Smooth muscle cell (in vitro differentiated cells): ENCODE measurements around the gene TBC1D25. TPM values are rescaled to one million over a fixed set of nuclear protein-coding genes. Genes with fewer than 3 reads are reported as not detected.
"Not testable (repeated sequence)": the region's sequence is repeated elsewhere in the genome, so short reads cannot be mapped to it uniquely, and the experiment has no call there.

Source experiments
- DNase-seq: peaks from one replicate; lab custom pipeline; 2025; ENCODE audit not compliant: unreplicated experiment; lab: John Stamatoyannopoulos, UW
- H2AFZ ChIP-seq: fragments of 200-600 bp; sonication (generic); 2 replicates; pipeline ENCODE4 v1.6.0; 2016; ENCODE audit warnings: antibody characterized with exemption, low read depth, mild to moderate bottlenecking
- H3F3A ChIP-seq: fragments of 200-600 bp; sonication (generic); 2 replicates; pipeline ENCODE4 v1.6.0; 2017; ENCODE audit warnings: antibody characterized with exemption, low read depth
- H3K27ac ChIP-seq: fragments of 200-600 bp; sonication (generic); 2 replicates; pipeline ENCODE4 v1.5.1; 2016; ENCODE audit warnings: low read depth, mild to moderate bottlenecking
- H3K27me3 ChIP-seq: fragments of 200-600 bp; sonication (generic); 2 replicates; pipeline ENCODE4 v1.6.1; 2016; ENCODE audit warnings: low read depth, mild to moderate bottlenecking
- H3K36me3 ChIP-seq: fragments of 200-600 bp; sonication (generic); 2 replicates; pipeline ENCODE4 v1.5.1; 2016; ENCODE audit warnings: low read depth
- H3K4me1 ChIP-seq: fragments of 200-600 bp; sonication (generic); 2 replicates; pipeline ENCODE4 v1.5.1; 2016; ENCODE audit warnings: low read depth
- H3K4me2 ChIP-seq: fragments of 200-600 bp; sonication (generic); 2 replicates; pipeline ENCODE4 v1.6.0; 2016; ENCODE audit warnings: mild to moderate bottlenecking
- H3K4me3 ChIP-seq: fragments of 200-600 bp; sonication (generic); 2 replicates; pipeline ENCODE4 v1.5.1; 2016; ENCODE audit warnings: mild to moderate bottlenecking
- H3K79me2 ChIP-seq: fragments of 200-600 bp; sonication (generic); 2 replicates; pipeline ENCODE4 v1.6.0; 2016; ENCODE audit warnings: low read depth, mild to moderate bottlenecking
- H3K9ac ChIP-seq: fragments of 200-600 bp; sonication (generic); 2 replicates; pipeline ENCODE4 v1.6.0; 2016; ENCODE audit warnings: low read depth
- H3K9me3 ChIP-seq: fragments of 200-600 bp; sonication (generic); replicated peaks from 2 replicates; pipeline ENCODE4 v1.5.1; 2016; ENCODE audit warnings: low read depth
- H4K20me1 ChIP-seq: fragments of 200-600 bp; sonication (generic); 2 replicates; pipeline ENCODE4 v1.6.0; 2016; ENCODE audit warnings: low read depth
- WGBS: methylation state at CpG from one replicate; pipeline ENCODE4 v1.1.7; 2016; ENCODE audit warnings: low lambda C conversion rate; 5-methylcytosine and 5-hydroxymethylcytosine counted together
- polyA plus RNA-seq: library from polyadenylated mRNA; unstranded; fragments of >200 nt; fragmentation: Nextera tagmentation; extraction: Ambion mirVana; gene quantifications from 2 replicates; pipeline ENCODE4 v1.2.1, GENCODE V29; 2016
- total RNA-seq: library from RNA; depleted of rRNA; stranded (reverse); fragments of >200 nt; gene quantifications from 2 replicates; pipeline ENCODE4 v1.2.3, GENCODE V29; 2014
- TF ChIP-seq, protein P1 (sequence below): fragments of 200-600 bp; sonication (generic); IDR thresholded peaks from 2 replicates; pipeline ENCODE4 v1.5.1; 2017; ENCODE audit warnings: borderline replicate concordance, mild to moderate bottlenecking, antibody characterized with exemption; ENCODE audit not compliant: insufficient read depth, poor library complexity, severe bottlenecking

TBC1D25 gene
- total and polyA plus RNA-seq, 2 experiments from 2014 or later, result 3.8 to 9.7 TPM

DNA sequence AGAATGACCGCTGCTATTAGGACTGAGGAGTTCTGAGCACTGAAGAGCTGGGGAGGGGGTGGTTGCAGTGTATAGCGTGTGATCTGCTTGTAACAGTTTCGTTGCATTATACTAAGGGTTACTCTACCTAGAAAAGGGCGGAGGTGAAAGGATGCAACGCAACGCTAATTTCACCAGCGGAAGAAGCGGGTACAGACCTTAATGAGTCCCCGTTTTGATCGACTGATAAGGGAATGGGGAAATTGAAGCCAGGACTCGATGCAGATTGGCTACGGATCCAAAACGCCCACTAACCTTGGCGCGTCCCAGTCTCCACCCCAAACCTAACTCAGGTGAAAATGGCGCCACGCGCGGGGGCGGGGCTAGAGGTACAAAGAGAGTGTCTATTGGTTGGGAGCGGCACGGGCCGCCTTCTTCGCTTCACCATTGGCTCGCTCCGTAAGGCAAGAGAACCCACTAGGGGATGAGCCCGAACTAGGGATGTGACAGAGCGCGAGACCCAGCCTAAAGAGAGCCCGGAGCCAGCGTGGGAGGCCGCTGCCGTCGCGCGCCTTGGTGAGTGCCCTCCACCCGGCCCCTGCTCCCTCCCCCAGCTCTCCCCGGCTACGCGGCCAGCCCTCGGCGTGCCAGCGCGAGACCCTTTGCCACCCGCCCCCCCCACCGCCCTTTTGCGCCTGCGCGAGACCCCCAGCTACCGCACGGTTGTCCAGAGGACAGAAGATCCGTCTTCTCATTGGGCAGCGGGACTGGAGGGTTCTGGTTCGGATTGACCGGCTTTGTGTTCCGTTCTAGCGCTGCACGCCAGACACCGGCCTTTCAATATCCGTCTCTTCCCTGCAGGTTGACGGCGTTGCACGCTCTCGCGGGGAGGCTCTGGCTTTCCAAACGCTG, 17.9 kb upstream of the TBC1D25 start, which contains the start of gene EBP:
Gene EBP, plus strand, starts transcription at position 456 of the 891 bp plus-strand sequence. CDS start 1,964 bp downstream, outside the sequence.
- peaks cover 6% of the 10 kb centered on the region for H3K79me2 ChIP-seq
- TF ChIP-seq, protein P1, sequence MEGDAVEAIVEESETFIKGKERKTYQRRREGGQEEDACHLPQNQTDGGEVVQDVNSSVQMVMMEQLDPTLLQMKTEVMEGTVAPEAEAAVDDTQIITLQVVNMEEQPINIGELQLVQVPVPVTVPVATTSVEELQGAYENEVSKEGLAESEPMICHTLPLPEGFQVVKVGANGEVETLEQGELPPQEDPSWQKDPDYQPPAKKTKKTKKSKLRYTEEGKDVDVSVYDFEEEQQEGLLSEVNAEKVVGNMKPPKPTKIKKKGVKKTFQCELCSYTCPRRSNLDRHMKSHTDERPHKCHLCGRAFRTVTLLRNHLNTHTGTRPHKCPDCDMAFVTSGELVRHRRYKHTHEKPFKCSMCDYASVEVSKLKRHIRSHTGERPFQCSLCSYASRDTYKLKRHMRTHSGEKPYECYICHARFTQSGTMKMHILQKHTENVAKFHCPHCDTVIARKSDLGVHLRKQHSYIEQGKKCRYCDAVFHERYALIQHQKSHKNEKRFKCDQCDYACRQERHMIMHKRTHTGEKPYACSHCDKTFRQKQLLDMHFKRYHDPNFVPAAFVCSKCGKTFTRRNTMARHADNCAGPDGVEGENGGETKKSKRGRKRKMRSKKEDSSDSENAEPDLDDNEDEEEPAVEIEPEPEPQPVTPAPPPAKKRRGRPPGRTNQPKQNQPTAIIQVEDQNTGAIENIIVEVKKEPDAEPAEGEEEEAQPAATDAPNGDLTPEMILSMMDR, result no peak
- H3K27me3 ChIP-seq, result no peaks in the 10 kb centered on the region
- peak within 1 kb of the TSS; percentile 88 for H3K4me2 ChIP-seq
- peak within 1 kb of the TSS; percentile 59 for H3K4me3 ChIP-seq
- H3K27ac ChIP-seq, result no peak within 1 kb of the TSS
- no peaks in the 10 kb centered on the region for H3F3A ChIP-seq
- DNase-seq, result peak; percentile 24
- H2AFZ ChIP-seq, result peak within 1 kb of the TSS; percentile 56
- 36% methylated on average over 56 of the region's 66 CpGs for WGBS
- no peaks in the 10 kb centered on the region for H3K4me1 ChIP-seq
- H3K9ac ChIP-seq, result peak within 1 kb of the TSS; percentile 59
- no peaks in the 10 kb centered on the region for H3K9me3 ChIP-seq
- no peaks in the 10 kb centered on the region for H4K20me1 ChIP-seq
- no peaks in the 10 kb centered on the region for H3K36me3 ChIP-seq

DNA sequence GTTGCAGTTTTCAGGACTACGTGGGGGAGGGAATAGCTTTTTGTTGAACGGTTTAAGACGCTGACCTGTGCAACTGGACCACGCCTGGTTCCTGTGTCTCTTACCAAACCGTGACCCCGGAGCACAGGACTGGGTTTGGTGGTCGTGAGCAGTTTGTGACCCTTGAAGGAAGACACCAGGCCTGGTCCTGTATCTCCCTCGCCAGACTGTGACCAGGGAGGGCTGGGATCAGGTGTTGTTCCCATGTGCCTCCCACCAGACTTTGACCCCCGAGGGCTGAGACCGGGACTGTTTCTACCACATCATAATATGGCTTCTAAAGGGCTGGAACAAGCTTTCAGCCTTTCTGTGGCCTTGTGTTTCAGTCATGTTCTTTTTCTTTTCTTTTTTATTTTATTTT, 17.2 kb upstream of the TBC1D25 start:
- H3K27ac ChIP-seq, result no peak overlapping the region
- WGBS, result 29% methylated on average over 10 of the region's 10 CpGs
- H3K27me3 ChIP-seq, result no peaks in the 10 kb centered on the region
- TF ChIP-seq, protein P1, result no peak
- H3K9ac ChIP-seq, result peak overlapping the region; percentile 59
- peaks cover 6% of the 10 kb centered on the region for H3K79me2 ChIP-seq
- no peak for DNase-seq
- no peaks in the 10 kb centered on the region for H3K4me1 ChIP-seq
- peak overlapping the region; percentile 56 for H2AFZ ChIP-seq
- no peaks in the 10 kb centered on the region for H3K9me3 ChIP-seq
- no peaks in the 10 kb centered on the region for H3K36me3 ChIP-seq
- peak overlapping the region; percentile 88 for H3K4me2 ChIP-seq
- H4K20me1 ChIP-seq, result no peaks in the 10 kb centered on the region
- H3K4me3 ChIP-seq, result peak overlapping the region; percentile 59
- no peaks in the 10 kb centered on the region for H3F3A ChIP-seq

- TF ChIP-seq, protein P1, result no peak
- 95% methylated on average over 12 of the region's 12 CpGs for WGBS
Observed at GRCh38 chrX:48523682-48524081, 15.8 kb upstream of the TBC1D25 start.

DNA sequence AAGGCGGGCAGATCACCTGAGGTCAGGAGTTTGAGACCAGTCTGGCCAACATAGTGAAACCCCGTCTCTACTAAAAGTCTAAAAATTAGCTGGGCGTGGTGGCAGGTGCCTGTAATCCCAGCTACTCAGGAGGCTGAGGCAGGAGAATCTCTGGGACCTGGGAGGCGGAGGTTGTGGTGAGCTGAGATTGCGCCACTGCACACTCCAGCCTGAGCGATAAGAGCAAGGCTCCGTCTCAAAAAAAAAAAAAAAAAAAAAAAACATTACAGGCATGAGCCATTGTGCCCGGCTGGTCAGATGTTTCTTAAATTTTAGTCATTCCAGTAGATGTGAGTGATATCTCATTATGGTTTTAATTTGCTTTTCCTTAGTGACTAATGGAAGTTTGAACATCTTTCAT, 13.7 kb upstream of the TBC1D25 start:
- DNase-seq, H3K27me3 ChIP-seq, H3K4me3 ChIP-seq, H2AFZ ChIP-seq, H3K9ac ChIP-seq, H4K20me1 ChIP-seq, H3K79me2 ChIP-seq, H3K9me3 ChIP-seq, H3F3A ChIP-seq, H3K4me2 ChIP-seq, H3K36me3 ChIP-seq, H3K27ac ChIP-seq, H3K4me1 ChIP-seq: not testable (repeated sequence)
- 85% methylated on average over 8 of the region's 8 CpGs for WGBS

More at GRCh38 chrX:48523682-48524081, 15.8 kb upstream of the TBC1D25 start:
- H3F3A ChIP-seq, result no peaks in the 10 kb centered on the region
- H3K27ac ChIP-seq, result no peak overlapping the region
- no peaks in the 10 kb centered on the region for H3K36me3 ChIP-seq
- H3K4me3 ChIP-seq, result no peak overlapping the region
- H3K9me3 ChIP-seq, result no peaks in the 10 kb centered on the region
- H4K20me1 ChIP-seq, result no peaks in the 10 kb centered on the region
- no peak overlapping the region for H3K4me2 ChIP-seq
- no peak overlapping the region for H3K9ac ChIP-seq
- peaks cover 6% of the 10 kb centered on the region for H3K79me2 ChIP-seq
- H2AFZ ChIP-seq, result no peak overlapping the region
- H3K27me3 ChIP-seq, result no peaks in the 10 kb centered on the region
- H3K4me1 ChIP-seq, result no peaks in the 10 kb centered on the region
- no peak for DNase-seq
